Stomach (tissue), 4 donors: Measurements from ENCODE around the gene MAST4.

ENCODE experiments used
- POLR2A ChIP-seq, 4 donors: fragments of 450-650 bp; IDR thresholded peaks; one replicate each; pipeline ENCODE4 v1.6.1; 2016; ENCODE audit warnings: antibody characterized with exemption in 4 of 4, control low read depth in 2 of 4, mild to moderate bottlenecking in 1 of 4, moderate library complexity in 1 of 4
- POLR2AphosphoS5 ChIP-seq, 3 donors: sonication (generic); formaldehyde crosslinking; IDR thresholded peaks; one replicate each; pipeline ENCODE4 v1.6.1; 2016; ENCODE audit warnings: antibody characterized with exemption in 3 of 3
- TF ChIP-seq, protein P1 (sequence below), 7 experiments: fragments of 450-650 bp in 4 of 7; fragments of 200-600 bp in 3 of 7; sonication (generic) in 3 of 7; IDR thresholded peaks; one replicate each; pipeline ENCODE4 v1.5.1; 2016 to 2019; ENCODE audit warnings: antibody characterized with exemption in 7 of 7, control low read depth in 2 of 7, mild to moderate bottlenecking in 1 of 7

- TF ChIP-seq POLR2A (IDR thresholded peaks at IDR 0.05): no peak
- TF ChIP-seq, protein P1, sequence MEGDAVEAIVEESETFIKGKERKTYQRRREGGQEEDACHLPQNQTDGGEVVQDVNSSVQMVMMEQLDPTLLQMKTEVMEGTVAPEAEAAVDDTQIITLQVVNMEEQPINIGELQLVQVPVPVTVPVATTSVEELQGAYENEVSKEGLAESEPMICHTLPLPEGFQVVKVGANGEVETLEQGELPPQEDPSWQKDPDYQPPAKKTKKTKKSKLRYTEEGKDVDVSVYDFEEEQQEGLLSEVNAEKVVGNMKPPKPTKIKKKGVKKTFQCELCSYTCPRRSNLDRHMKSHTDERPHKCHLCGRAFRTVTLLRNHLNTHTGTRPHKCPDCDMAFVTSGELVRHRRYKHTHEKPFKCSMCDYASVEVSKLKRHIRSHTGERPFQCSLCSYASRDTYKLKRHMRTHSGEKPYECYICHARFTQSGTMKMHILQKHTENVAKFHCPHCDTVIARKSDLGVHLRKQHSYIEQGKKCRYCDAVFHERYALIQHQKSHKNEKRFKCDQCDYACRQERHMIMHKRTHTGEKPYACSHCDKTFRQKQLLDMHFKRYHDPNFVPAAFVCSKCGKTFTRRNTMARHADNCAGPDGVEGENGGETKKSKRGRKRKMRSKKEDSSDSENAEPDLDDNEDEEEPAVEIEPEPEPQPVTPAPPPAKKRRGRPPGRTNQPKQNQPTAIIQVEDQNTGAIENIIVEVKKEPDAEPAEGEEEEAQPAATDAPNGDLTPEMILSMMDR (IDR thresholded peaks at IDR 0.05): no peak
- TF ChIP-seq POLR2AphosphoS5 (IDR thresholded peaks at IDR 0.05): no peak
Observed at GRCh38 chr5:66708368-66708767, 112.2 kb downstream of the MAST4 start.
